ENCODE measurements around the gene EPHB4.
A peak's percentile ranks its signal among the peaks of the same experiment; 100 is the strongest.

EPHB4 gene

DNA sequence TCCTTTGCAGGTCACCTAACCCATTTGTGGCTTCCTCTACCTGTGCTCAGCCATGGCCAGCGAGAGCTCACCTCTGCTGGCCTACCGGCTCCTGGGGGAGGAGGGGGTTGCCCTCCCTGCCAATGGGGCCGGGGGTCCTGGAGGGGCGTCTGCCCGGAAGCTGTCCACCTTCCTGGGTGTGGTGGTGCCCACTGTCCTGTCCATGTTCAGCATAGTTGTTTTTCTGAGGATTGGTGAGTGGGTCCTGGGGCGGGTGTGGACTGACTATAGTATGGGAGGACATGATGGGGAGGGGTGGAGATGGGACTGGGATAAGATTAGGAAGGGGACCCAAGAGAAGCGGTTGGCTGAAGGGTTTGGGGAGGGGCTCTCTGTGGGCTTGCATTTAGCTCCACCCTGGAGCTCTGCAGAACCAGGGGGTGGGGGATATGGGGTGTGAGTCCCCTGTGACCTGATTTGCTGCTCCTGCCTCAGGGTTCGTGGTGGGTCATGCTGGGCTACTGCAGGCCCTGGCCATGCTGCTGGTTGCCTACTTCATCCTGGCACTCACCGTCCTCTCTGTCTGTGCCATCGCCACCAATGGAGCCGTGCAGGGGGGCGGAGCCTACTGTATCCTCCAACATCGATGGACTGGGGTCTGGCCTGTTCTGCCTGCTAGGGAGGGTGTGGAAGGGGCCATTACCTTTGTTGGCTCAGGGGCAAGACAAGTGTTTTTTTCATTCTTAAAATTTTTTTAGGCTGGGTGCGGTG is 27.0 kb upstream of the EPHB4 start:
- no peak for DNase-seq

DNA sequence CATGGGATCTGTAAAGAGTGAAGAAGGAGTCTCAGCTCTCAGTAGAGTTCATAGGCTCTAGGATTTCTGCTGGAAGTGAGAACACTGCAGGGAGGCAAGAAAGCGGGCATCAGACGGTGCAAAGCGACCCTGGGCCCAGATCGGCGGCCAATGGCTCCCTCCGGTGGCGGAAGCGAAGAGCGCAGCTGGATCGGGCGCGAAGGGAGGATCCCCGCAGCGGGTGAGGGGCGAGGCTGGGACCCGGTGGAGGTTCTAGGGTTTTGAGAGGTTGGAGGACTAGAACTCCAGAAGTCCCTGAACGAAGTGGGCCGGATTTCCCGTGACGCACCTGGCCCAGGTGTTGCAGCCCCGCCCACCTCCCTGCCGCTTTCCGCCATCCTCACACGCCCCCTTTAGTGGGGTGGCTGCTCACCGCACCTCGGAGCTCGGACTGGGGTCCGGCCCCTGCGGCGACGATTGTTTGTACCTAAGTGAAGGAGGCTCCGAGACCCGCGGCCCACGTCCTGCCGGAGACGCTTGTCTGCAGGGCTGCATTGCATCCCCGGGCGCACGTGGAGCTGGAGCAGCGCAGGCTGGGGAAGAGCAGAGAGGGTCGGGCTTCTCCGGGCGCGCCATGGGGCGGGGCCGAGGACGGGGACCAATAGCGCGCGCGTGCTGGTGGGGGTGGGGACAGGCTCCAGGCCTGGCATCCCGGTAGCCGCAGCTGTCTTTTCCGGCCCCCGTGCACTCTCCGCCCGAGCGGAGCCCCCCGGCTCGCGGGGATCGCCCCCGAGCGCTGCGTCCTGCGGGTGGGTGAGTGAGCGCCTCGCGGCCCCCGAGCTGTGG is 24.9 kb upstream of the EPHB4 start, which contains the start of gene SLC12A9:
SLC12A9 (plus strand) TSS at position 666 of the 825 bp plus-strand sequence. CDS start 1,485 bp downstream, outside the sequence.
- peak; percentile 97 for DNase-seq

DNA sequence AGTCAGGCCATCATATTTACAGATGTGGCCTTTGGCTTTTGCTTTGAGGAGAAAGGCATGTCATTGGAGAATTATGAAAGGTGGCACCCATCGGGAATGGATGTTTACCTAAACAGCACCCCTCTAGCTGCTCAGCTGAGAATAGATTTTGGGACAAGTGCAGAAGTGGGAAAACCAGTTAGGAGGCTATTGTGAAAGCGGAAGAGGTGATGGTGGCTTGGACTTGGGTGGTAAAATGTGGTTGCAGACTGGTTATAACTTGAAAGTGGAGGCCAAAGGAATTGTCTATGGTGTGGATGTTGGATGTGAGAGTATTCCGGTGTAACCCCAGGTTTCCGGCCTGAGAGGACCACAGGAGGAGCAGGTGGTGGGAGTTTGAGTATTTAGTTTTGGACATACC is 20.0 kb upstream of the EPHB4 start:
- no peak for DNase-seq

DNA sequence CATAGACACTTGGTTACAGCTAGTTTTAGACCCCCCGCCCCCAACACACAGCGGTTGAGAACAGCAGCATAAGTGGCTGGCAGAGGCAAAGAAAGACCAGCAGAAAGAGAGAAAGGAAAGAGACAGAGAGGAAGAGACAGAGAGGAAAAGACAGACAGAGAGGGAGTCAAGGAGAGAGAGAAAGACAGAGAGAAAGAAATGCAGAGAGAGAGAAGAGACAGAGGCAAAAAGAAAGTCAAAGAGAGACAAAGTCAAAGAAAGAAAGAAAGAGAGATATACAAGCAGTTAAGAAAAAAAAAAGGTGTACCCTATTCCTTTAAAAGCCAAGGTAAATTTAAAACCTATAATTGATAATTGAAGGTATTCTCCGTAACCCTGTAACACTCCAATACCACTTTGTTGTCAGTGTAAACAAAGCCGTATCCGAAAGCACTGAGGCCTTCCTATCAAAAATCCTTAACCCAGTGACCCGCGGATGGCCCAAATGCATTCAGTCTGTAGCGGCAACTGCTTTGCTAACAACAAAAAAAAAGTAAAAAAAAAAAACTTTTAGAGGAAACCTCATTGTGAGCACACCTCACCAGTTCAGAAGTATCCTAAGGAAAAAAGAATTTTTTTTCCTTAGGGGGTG is 13.3 kb upstream of the EPHB4 start:
- no peak for DNase-seq

DNA sequence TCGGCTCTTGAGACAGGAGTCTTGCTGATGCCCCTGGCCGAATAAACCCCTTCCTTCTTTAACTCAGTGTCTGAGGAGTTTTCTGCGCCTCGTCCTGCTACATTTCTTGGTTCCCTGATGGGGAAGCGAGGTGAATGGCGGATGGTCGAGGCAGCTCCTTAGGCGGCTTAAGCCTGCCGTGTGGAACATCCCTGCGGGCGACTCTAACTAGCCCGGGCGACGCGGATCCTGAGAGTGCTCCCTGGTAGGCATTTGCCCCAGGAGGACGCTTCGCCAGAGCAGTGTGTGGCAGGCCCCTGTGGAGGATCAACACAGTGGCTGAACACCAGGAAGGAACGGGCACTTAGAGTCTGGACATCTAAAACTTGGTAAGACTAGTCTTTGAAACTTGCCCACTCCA is 12.0 kb upstream of the EPHB4 start:
- no peak for DNase-seq

DNA sequence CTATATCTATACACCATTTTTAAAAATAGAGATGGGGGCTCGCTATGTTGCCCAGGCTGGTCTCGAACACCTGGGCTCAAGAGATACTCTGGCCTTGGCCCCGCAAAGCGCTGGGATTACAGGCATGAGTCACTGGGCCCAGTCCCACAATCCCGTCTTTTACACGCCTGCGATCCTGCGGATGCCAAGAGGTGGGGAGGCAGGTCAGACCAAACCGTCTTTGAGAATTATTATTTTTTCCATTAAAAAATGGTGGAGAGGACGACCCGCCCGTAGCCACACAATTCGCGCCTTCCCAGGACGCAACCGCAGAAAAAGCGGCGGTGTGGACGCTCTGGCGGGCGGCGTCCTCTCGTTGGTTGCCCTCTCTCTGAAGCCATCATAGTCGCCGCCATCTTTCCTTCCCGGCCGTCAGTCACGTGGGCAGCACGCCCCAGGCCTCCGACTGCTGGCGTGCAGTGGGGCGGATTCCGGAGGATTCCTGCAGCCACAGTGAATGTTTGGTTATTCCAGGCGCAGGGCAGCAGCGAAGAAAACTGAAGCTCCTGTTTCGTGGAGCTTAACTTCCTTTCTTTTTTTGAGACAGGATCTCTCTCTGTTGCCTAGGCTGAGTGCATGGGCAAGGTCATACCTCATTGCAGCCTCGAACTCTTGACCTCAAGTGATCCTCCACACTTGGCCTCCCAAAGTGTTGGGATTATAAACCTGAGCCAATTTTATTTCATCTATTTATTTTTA is 9.9 kb upstream of the EPHB4 start:
- DNase-seq, result peak; percentile 95

DNA sequence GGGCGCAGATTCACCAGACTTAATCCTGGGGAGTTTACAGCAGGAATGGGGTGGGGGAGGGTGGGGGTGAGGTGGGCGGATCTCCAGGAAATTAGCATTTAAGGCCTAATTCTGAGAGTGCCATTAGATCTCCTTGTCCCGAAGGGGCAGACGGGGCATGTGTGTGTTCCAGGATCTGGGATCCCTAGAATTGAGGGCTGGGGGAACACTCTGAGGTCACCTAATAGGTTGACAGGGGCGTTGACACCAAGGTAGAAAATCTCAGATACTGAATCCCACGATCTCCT is 9.4 kb upstream of the EPHB4 start:
- no peak for DNase-seq

DNA sequence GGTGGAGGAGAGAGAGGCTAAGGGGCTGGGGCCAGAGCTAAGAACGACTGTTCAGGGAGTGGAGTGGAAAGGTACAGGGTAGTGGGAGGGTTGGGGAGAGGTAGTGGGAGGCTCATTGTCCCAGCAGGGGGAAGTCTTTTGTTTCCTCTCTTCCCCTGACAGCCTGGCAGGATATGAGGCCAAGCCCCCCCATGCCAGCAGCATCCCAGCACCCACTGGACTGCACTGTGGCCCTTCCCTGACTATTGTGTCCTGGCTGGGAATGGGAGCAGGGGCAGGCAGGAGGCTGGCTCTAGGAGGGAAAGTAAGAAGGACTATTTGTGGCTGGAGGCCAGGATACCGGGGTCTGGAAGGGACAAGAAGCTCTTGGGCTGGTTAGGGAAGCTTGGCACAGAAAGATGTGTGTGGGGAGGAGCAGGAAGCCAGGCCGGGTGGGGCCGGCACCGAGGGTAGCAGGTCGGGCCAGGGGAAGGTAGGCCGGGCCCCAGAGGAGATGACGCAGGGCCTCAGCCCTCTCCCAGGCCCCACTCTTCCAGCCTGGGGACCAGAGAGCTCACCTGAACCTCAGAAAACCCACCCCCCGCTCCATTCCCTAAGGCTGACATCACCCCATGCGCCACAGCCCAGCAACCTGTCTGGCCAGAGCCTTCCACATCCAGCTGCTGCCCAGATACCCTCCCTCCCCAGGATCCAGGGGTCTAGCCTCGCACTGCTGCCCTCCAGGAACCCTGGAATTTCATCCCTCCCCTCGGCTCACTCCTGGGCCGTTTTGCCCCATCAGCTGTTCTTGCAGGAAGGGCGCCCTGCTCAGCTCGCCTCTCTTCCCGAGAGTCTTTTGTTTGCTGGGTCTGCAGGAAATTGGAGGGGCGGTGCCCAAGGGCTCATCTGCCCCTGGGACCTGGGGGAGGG is 8.8 kb upstream of the EPHB4 start:
- DNase-seq, result peak; percentile 46

DNA sequence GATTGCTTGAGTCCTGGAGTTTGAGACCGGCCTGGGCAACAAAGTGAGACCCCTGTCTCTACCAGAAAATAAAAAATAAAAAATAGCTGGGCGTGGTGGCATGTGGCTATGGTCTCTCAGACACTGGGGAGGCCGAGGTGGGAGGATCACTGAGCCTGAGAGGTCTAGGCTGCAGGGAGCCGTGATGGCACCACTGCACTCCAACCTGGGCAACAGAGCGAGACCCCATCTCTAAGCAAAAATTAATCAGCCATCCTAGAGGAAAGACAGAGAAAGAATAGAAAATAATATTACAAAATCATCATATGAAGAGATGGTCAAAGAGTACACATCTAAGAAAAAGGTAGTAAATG is 4.9 kb upstream of the EPHB4 start:
- DNase-seq, result no peak

DNA sequence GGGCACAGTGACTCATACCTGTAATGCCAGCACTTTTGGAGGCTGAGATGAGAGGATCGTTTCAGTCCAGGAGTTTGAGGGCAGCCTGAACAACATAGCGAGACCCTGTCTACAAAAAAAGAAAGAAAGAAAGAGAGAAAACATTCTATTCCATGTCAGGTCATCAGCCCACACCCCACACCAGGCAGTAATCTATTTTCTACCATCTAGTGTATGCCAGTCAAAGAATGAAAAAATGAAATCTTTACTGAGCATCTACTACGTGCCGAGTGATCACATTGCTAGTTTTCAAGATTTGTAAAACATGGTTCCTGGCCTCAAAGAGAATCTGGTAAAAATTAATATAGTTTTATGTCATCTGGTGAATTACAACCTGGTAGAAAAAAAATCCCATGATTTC is 3.1 kb upstream of the EPHB4 start:
- DNase-seq, result no peak

DNA sequence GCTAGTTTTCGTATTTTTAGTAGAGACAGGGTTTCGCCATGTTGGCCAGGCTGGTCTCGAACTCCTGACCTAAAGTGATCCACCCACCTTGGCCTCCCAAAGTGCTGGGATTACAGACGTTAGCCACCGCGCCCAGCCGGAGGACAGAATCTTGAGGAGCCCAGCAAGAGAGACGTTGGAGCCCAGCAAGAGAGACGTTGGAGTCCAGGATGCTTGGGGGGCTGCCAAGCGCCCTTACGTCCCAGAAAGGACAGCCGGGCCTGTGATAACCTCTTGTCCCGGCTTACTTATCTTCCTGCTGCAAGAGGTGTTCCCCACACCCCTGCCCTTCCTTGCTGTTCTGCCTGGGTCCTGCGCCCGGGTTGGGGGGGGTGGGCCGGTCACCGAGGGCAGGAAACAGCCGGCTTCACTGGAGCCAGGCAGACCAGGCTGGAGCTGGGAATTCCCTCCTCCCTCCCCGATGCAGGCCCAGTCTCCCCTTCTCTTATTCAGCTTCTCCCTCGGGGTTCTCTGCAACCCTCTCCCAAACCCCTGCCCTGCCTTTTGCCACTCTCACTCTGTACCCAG is 1.9 kb upstream of the EPHB4 start:
- DNase-seq, result peak; percentile 90

DNA sequence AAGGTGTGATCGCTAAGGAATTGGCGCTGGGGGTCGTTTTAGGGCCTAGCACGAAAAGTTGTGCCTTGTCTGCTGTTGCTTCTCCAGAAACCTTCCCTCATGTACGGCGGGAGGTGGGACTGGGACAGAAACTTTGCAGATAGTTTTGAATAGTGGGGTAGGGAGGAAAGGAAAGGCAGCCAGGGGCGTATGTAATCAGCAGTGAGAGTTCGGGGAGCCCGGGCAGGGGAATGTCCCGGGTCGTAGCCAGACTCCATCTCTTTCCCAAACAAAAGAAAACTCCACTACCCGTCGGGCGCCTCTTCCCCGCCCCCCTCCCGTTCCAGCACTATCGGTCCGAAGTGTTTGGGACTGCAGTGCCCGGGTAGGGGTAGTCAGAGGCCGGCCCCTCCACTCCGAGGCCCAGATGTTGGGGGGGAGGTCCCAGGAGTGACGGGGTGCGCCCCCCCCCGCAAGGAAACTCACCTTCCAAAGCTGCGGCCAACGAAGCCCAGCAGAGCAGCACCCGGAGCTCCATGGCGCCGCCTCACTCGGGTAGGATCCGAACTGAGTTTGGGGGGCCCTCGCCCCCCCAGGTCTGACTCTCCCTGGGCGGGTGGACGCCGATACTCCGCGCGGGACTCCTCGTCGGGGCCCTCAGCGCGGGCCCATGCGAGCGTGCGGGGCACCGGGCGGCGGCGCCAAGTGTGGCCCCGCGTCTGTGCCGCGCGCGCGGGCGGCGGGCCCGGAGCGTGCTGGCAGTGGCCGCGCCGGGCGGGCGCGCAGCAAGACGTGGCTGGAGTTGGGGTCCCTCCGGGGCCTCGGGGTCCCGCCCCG is 601 bp downstream of the EPHB4 start:
- peak; percentile 41 for DNase-seq

DNA sequence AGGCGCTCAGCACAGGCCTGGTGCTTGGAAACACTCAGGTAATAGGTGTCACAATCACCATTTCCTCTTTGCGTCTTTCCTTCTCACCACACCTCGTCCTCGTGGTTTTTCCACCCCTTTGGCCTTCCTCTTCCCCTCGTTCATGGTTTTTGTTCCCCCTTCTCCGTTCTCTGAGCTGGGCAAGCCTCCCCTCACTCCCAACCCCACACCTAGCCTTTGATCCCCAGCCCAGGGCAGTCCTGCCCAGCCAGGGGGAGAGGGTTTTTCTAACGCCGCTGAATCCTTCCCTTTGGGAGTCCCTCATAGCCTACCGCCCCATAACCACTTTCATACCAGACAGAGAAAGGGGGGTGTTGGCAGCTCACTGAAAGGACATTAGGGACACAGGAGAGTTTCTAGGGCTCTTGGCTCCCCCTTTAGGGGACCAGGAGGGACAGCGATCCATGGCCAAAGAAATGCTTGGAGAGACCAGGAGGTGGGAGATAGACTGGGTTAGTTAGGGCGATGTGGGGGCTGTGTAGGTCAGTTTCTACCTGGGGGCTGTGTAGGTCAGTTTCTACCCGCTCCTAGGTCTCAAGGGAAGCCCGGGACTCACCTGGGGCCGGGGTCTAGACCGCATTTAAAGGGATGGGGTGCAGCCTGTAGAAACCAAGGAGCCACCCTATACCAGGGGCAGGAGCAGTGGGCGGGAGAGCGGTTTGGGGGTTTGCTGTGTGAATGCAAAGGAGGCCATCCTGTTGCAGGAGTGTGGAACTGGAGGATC is 1.4 kb downstream of the EPHB4 start:
- peak; percentile 81 for DNase-seq

DNA sequence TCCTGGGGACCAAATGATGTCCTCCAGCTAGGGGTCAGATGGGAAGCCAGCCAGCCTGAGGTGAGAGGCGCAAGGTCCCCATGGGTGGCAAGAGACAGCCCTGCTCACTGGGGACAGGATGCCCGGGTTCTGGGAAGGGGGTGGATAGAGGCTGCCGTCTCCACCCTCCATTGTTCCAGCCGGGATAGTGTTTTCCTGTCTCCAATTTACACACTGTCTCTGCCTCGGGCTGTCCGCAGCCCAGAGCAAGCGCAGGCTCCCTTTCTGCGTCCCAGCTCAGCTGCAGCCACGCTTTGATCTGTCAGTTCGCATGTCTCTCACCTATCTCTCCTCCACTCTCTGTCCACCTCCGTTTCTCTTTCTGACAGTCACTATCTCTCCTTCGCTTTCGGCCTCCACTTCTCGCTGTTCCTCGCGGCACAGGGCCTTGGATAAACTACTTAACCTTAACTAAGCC is 2.1 kb downstream of the EPHB4 start:
- DNase-seq, result no peak

DNA sequence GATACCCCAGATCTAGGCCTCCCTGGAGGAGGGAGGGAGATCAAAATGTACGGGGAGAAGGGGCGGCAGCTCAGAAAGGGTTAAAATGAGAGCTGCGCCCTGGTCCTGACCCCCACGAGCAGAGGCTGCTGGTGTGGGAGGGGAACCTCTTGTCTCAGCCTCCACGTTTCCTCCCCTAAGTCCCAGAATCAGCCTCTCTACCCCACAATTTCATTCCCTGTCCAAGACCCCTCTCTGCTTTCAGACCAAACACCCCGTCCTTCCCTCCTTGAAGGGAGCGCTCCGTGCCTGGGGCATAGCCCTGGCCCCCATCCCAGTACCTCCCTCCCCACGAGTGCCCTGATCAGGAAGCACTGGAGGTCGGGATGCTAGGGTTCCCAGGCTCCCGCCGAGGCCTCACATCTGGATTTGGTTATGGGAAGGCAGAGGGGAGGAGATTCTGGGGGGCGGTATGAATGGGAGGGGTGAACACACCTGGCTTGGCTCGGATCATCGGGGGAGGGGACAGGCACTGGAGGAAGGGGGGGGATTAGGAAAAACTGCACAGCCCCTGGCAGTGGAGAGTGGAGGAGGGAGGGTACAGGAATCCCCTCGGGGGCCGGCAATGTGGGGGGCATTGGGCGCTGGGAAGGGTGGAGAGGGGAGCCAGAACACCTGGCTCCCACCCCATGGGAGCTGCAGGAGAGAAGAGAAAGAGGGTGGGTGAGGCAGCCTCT is 2.7 kb downstream of the EPHB4 start:
- DNase-seq, result no peak

DNA sequence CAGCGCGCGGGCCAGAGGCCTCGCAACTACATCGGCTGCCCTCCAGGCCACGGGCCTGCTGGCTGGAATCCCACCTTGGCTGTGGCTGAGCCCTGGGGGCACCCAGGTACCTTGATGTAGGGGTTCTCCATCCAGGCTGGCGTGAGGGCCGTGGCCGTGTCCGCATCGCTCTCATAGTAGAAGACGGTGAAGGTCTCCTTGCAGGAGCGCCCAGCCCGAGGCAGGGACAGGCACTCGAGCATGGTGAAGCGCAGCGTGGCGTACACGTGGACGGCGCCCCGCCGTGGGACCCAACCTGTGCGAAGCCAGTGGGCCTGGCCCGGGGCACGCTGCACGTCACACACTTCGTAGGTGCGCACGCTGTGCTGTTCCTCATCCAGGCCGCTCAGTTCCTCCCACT is 3.8 kb downstream of the EPHB4 start:
- DNase-seq, result no peak

DNA sequence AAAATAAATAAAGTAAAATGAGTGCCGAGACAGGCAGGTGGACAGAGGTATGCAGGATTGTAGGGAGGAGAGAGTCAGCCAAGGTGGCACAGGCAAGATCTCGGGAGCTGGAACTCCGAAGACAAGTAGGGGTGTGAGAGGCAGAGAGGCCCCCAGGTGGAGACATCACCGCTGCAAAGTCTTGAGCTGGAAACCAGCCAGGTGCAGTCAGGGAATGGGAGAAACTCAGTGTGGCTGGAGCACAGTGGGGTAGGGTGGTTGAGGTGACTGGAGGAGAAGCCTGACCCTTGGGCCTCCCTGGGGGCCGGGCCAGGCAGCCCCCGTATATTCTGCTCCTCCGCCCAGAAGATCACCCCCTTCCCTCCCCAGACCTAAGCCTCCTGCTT is 4.2 kb downstream of the EPHB4 start:
- DNase-seq, result no peak

DNA sequence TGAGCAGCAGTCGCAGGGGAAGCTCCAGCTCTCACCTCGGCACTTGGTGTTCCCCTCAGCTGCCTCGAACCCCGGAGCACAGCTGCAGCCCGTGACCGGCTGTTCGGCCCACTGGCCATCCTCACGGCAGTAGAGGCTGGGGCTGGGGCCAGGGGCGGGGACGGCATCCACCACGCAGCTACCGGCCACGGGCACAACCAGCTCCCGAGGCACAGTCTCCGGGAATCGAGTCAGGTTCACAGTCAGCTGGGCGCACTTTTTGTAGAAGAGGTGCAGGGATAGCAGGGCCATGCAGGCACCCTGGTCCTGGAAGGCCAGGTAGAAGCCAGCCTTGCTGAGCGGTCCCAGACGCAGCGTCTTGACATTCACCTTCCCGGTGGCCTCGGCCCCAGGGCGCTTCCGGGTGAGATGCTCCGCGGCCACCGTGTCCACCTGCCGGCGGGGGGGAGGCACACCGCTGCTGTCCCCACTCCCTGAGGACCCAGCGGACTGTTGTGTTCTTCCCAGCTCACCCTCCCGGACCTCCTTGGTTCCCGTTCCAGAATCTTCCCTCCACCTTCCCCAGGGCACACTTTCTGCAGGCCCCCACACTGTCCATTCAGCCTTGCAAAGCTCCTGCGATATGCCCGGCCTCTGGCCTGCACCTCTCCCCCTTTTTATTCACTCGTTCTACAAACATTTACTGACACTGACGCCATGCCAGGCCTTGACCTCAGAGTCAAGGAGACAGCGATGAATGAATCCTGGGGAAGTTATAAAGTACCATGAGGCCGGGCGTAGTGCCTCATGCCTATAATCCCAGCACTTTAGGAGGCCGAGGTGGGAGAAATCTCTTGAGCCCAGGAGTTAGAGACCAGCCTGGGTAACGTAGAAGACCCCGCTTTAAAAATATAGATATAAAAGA is 4.8 kb downstream of the EPHB4 start:
- DNase-seq, result no peak

Measured in hematopoietic multipotent progenitor cell treated with erythropoietin and hydrocortisone succinate and interleukin-3 and kit ligand, for 4 days (in vitro differentiated cells).